ENCODE results near the gene DCAF10.
"Not testable (repeated sequence)": the region's sequence is repeated elsewhere in the genome, so short reads cannot be mapped to it uniquely, and the experiment has no call there.

Gene DCAF10

DNA sequence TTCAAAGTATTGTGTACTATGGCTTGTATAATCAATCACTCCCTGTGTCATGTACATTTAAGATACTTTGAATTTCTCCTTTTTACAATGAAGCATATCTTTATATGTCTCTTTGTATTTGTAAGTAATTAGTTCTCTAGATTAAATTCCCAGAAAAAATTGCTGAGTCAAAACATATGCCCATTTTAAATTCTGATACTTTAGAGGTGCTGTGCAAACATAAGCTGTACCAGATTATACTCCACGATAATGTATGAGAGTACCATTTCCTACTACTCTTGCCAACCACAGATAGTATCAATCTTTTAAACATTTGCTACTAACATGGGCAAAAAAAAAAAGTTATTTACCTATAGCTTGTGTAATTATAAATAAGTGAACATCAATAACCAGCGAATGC lies 18.3 kb downstream of the DCAF10 start:
- H3K27me3 ChIP-seq (ENCODE audit: control insufficient read depth, insufficient read depth, low read length): no peaks in the 10 kb centered on the region
- no peaks in the 10 kb centered on the region for H3K36me3 ChIP-seq (ENCODE audit: control insufficient read depth, insufficient read depth, low read length)
- no peak overlapping the region for H3K4me3 ChIP-seq (ENCODE audit: low read length)
- H3K27ac ChIP-seq (ENCODE audit: low read length): no peak overlapping the region
- no peaks in the 10 kb centered on the region for H3K9me3 ChIP-seq (ENCODE audit: control insufficient read depth, insufficient read depth, low read length)
- WGBS (ENCODE audit: insufficient coverage, insufficient read length): no CpG with 5 or more reads among the region's 2 CpGs
- H3K4me1 ChIP-seq (ENCODE audit: control insufficient read depth, insufficient read depth, low read length): no peaks in the 10 kb centered on the region
- no peak for DNase-seq (ENCODE audit: low read depth, low spot score)

DNA sequence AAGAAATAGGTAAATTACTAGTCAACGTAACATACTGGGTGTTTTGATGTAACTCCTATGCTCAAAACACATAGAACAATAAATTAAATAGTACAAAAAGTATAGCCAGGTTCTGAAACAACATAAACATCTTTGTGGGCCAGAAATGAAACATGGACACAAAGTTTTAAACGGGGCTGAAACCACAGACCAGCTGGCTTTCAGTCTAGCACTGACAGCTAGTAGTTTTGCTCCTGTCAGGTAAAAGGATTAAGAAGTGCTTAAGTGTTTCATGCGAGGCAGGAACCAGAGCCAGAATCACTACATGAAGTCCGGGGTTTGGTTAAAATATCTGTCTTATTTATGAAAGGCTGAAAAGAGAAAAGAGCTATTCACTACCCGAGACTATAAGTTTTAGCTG lies 19.5 kb downstream of the DCAF10 start:
- Histone ChIP-seq H3K4me3 (ENCODE audit: low read length) (no peak overlapping the region), H3K27ac (ENCODE audit: low read length) (no peak overlapping the region), H3K4me1 (ENCODE audit: control insufficient read depth, insufficient read depth, low read length) (no peaks in the 10 kb centered on the region)

DNA sequence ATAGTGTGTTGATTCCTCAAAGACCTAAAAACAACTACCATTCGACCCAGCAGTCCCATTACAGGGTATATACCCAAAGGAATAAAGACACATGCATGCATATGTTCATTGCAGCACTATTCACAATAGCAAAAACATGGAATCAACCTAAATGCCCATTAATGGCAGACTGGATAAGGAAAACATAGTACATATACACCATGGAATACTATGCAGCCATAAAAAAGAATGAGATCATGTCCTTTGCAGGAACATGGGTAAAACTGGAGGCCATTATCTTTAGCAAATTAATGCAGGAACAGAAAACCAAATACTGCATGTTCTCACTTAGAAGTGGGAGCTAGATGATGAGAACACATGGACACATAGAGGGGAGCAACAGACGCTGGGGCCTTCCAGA lies 24.6 kb downstream of the DCAF10 start:
- not testable (repeated sequence) for DNase-seq (ENCODE audit: low read depth, low spot score); H3K36me3 ChIP-seq (ENCODE audit: control insufficient read depth, insufficient read depth, low read length); H3K4me1 ChIP-seq (ENCODE audit: control insufficient read depth, insufficient read depth, low read length); H3K9me3 ChIP-seq (ENCODE audit: control insufficient read depth, insufficient read depth, low read length); H3K27me3 ChIP-seq (ENCODE audit: control insufficient read depth, insufficient read depth, low read length); H3K27ac ChIP-seq (ENCODE audit: low read length); H3K4me3 ChIP-seq (ENCODE audit: low read length)
- no CpG with 5 or more reads among the region's 2 CpGs for WGBS (ENCODE audit: insufficient coverage, insufficient read length)

More for the DNA sequence above, 19.5 kb downstream of the DCAF10 start:
- WGBS (ENCODE audit: insufficient coverage, insufficient read length): no CpG with 5 or more reads among the region's 5 CpGs
- Histone ChIP-seq H3K36me3 (ENCODE audit: control insufficient read depth, insufficient read depth, low read length) (no peaks in the 10 kb centered on the region), H3K9me3 (ENCODE audit: control insufficient read depth, insufficient read depth, low read length) (no peaks in the 10 kb centered on the region), H3K27me3 (ENCODE audit: control insufficient read depth, insufficient read depth, low read length) (no peaks in the 10 kb centered on the region)
- DNase-seq (ENCODE audit: low read depth, low spot score): no peak

DNA sequence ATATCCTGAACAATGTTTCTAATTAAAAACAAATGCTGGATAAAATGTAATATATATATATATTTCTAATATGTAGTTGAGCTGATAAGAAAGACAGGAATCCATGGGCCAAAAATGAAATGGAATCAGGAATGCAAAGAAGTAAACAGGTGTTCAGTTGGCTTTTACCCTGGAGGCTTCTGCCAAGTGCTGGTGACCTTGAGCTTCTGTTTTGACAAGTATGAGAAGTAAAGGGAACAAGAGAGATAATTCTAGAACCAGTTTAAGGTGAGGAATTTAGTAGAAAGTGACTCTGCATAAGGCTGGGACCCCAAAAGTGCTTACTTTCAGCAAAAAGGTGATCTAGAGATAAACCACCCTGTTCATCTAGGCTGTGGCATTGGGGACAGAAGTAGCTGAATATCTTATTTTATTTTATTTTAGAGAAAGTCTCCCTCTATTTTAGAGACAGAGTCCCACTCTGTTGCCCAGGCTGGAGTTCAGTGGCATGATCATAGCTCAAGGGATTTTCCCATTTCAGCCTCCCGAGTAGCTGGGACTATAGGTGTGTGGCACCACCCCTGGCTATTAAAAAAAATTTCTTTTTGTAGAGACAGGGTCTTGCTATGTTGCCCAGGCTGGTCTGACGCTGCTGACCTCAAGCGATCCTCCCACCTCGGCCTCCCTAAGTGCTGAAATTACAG lies 27.0 kb downstream of the DCAF10 start:
- DNase-seq (ENCODE audit: low read depth, low spot score): no peak
- H3K27ac ChIP-seq (ENCODE audit: low read length): no peak overlapping the region
- no peaks in the 10 kb centered on the region for H3K4me1 ChIP-seq (ENCODE audit: control insufficient read depth, insufficient read depth, low read length)
- no peaks in the 10 kb centered on the region for H3K9me3 ChIP-seq (ENCODE audit: control insufficient read depth, insufficient read depth, low read length)
- H3K4me3 ChIP-seq (ENCODE audit: low read length): no peak overlapping the region
- no CpG with 5 or more reads among the region's 4 CpGs for WGBS (ENCODE audit: insufficient coverage, insufficient read length)
- no peaks in the 10 kb centered on the region for H3K27me3 ChIP-seq (ENCODE audit: control insufficient read depth, insufficient read depth, low read length)
- H3K36me3 ChIP-seq (ENCODE audit: control insufficient read depth, insufficient read depth, low read length): no peaks in the 10 kb centered on the region; the same call in 1 of the 2 replicates

DNA sequence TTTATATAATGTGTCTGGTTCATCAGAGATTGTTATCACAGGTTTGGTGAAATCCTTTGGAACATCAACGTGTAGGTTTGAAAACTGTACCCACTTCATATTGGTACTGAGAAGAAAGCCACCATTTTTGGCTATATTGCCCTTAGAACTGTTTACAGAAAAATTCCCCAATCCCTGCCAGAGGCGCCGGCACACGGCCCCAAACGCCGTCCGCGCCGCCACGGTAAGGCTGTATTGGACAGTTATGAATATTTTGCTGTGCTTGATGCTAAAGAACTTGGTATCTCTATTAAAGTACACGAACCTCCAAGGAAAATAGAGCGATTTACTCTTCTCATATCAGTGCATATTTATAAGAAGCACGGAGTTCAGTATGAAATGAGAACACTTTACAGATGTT lies 35.2 kb downstream of the DCAF10 start:
- Histone ChIP-seq H3K4me1 (ENCODE audit: control insufficient read depth, insufficient read depth, low read length) (no peaks in the 10 kb centered on the region), H3K27ac (ENCODE audit: low read length) (no peak overlapping the region), H3K36me3 (ENCODE audit: control insufficient read depth, insufficient read depth, low read length) (no peaks in the 10 kb centered on the region; the same call in 1 of the 2 replicates), H3K27me3 (ENCODE audit: control insufficient read depth, insufficient read depth, low read length) (no peaks in the 10 kb centered on the region), H3K4me3 (ENCODE audit: low read length) (no peak overlapping the region), H3K9me3 (ENCODE audit: control insufficient read depth, insufficient read depth, low read length) (no peaks in the 10 kb centered on the region)
- DNase-seq (ENCODE audit: low read depth, low spot score): no peak
- WGBS (ENCODE audit: insufficient coverage, insufficient read length): no CpG with 5 or more reads among the region's 13 CpGs

DNA sequence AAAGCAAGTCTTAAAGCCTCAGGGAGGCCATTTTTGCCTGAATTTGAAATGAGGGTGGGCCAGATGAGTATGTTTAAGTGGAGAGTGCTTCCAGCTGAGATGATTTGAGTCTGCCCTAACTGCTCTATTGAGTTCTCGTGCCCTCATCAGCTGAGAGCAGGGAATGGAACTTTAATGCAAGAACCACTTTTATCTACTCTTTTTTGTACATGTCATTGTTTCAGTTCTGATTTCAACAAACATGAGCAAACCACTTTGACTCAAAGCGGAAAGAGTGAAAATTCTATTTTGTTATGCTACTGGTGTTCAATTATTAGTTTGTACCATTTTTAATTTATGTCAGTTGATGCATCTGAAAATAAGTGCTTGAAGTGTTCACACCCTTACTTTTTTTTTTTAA lies 35.8 kb downstream of the DCAF10 start:
- no peak overlapping the region for H3K27ac ChIP-seq (ENCODE audit: low read length)
- H3K9me3 ChIP-seq (ENCODE audit: control insufficient read depth, insufficient read depth, low read length): no peaks in the 10 kb centered on the region
- no peaks in the 10 kb centered on the region for H3K4me1 ChIP-seq (ENCODE audit: control insufficient read depth, insufficient read depth, low read length)
- no peaks in the 10 kb centered on the region for H3K27me3 ChIP-seq (ENCODE audit: control insufficient read depth, insufficient read depth, low read length)
- H3K36me3 ChIP-seq (ENCODE audit: control insufficient read depth, insufficient read depth, low read length): no peaks in the 10 kb centered on the region; the same call in 1 of the 2 replicates
- no peak for DNase-seq (ENCODE audit: low read depth, low spot score)
- WGBS (ENCODE audit: insufficient coverage, insufficient read length): no CpG with 5 or more reads among the region's 2 CpGs
- no peak overlapping the region for H3K4me3 ChIP-seq (ENCODE audit: low read length)

DNA sequence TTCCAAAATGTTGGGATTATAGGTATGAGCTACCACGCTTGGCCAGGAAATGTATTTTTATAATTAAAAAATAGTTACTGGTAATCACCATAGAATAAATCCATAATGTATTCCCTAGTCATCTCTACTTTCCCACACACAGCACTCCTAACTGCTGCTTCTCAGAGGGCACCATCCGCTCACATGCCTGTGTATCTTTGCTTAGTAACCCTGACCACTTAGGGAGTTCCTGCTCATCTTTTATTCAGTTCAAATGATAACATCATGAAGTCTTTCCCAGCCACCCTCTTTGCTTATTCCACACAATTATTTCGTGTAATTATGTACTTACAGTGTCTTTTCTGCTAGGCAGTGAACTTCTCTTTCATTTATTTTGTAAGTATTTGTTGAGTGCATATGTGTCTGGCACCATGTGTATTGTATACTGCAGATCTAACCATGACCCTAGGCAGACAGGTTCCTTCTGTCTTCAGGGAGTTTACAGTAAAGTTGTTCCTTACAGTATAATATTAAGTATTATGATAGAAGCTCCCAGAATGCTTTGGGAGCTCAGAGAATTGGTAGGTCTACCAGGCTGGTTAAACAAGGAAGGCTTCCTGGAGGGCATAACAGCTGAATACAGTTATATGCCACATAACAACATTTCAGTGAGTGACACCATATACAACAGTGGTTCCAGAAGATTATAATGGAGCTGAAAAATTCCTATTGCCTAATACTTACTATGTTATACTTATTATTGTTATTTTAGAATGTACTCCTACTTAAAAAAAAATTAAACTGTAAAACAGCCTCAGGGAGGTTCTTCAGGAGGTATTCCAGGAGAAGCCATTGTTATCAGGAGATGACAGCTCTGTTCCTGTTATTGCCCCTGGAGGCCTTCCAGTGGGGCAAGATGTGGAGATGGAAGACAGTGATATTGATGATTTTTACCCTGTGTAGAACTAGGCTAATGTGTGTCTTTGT lies 39.2 kb downstream of the DCAF10 start:
- Histone ChIP-seq H3K9me3 (ENCODE audit: control insufficient read depth, insufficient read depth, low read length) (no peaks in the 10 kb centered on the region), H3K4me3 (ENCODE audit: low read length) (no peak overlapping the region), H3K4me1 (ENCODE audit: control insufficient read depth, insufficient read depth, low read length) (no peaks in the 10 kb centered on the region), H3K36me3 (ENCODE audit: control insufficient read depth, insufficient read depth, low read length) (no peaks in the 10 kb centered on the region; the same call in none of the 2 replicates), H3K27me3 (ENCODE audit: control insufficient read depth, insufficient read depth, low read length) (no peaks in the 10 kb centered on the region), H3K27ac (ENCODE audit: low read length) (no peak overlapping the region)
- WGBS (ENCODE audit: insufficient coverage, insufficient read length): no CpG with 5 or more reads among the region's 3 CpGs
- DNase-seq (ENCODE audit: low read depth, low spot score): no peak

DNA sequence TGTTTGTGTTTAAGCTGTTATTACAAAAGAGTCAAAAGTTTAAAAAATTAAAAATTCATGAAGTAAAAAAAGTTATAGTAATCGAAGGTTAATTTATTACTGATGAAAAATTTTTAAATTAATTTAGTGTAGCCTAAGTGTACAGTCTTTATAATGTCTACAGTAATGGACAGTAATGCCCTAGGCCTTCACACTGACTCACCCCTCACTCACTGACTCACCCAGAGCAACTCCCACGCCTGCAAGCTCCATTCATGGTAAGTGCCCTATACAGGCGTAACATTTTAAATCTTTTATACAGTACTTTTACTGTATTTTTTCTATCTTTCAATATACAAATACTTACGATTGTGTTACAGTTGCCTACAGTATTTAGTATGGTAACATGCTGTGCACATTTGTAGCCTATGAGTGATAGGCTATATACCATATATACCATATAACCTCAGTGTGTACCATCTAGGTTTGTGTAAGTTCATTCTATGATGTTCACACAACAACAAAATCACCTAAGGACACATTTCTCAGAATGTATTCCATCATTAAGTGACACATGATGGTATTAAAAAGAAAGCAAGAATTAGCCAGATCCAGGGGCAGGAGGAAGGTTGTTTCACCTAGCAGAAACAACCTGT lies 40.1 kb downstream of the DCAF10 start:
- H3K27ac ChIP-seq (ENCODE audit: low read length): no peak overlapping the region
- 100% methylated on average over 3 of the region's 4 CpGs for WGBS (ENCODE audit: insufficient coverage, insufficient read length)
- DNase-seq (ENCODE audit: low read depth, low spot score): no peak

DNA sequence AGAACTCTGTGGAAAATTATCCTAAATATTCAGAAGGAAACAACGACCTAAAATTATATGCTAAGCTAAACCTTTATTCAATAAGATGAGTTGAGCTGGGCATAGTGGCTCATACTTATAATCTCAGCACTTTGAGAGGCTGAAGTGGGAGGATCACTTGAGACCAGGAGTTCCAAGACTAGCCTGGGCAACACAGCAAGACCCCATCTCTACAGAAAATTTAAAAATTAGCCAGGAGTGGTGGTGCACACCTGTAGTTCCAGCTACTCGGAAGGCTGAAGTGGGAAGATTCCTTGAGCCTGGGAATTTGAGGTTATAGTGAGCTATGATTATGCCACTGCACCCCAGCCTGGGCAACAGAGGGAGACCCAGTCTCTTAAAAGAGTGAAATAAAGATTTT lies 51.6 kb downstream of the DCAF10 start:
- no peak overlapping the region for H3K27ac ChIP-seq (ENCODE audit: low read length)
- no peaks in the 10 kb centered on the region for H3K27me3 ChIP-seq (ENCODE audit: control insufficient read depth, insufficient read depth, low read length)
- no CpG with 5 or more reads among the region's 2 CpGs for WGBS (ENCODE audit: insufficient coverage, insufficient read length)
- DNase-seq (ENCODE audit: low read depth, low spot score): no peak
- H3K9me3 ChIP-seq (ENCODE audit: control insufficient read depth, insufficient read depth, low read length): no peaks in the 10 kb centered on the region
- no peaks in the 10 kb centered on the region for H3K36me3 ChIP-seq (ENCODE audit: control insufficient read depth, insufficient read depth, low read length)
- no peak overlapping the region for H3K4me3 ChIP-seq (ENCODE audit: low read length)
- no peaks in the 10 kb centered on the region for H3K4me1 ChIP-seq (ENCODE audit: control insufficient read depth, insufficient read depth, low read length)

More for the DNA sequence above, 40.1 kb downstream of the DCAF10 start:
- H3K27me3 ChIP-seq (ENCODE audit: control insufficient read depth, insufficient read depth, low read length): no peaks in the 10 kb centered on the region
- H3K9me3 ChIP-seq (ENCODE audit: control insufficient read depth, insufficient read depth, low read length): no peaks in the 10 kb centered on the region
- H3K4me3 ChIP-seq (ENCODE audit: low read length): no peak overlapping the region
- no peaks in the 10 kb centered on the region for H3K4me1 ChIP-seq (ENCODE audit: control insufficient read depth, insufficient read depth, low read length)
- H3K36me3 ChIP-seq (ENCODE audit: control insufficient read depth, insufficient read depth, low read length): no peaks in the 10 kb centered on the region; the same call in none of the 2 replicates

DNA sequence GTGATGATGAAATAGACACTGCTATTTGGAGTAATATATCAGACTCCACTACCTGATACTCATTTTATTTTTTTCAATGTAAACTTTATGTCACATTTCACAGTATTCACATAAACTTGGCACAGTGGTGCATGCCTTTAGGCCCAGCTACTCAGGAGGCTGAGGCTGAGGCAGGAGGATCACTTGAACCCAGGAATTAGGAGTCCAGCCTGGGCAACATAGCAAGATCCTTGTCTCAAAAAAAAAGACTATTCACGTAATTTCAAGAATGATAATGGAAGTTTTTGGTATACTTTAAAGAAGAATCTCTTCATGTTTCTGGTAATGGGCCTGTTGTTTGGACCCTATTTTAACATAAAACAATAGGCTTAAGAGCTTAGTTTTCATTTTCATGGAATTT lies 56.0 kb downstream of the DCAF10 start:
- Histone ChIP-seq H3K4me3 (ENCODE audit: low read length) (no peak overlapping the region), H3K36me3 (ENCODE audit: control insufficient read depth, insufficient read depth, low read length) (no peaks in the 10 kb centered on the region), H3K4me1 (ENCODE audit: control insufficient read depth, insufficient read depth, low read length) (no peaks in the 10 kb centered on the region), H3K27ac (ENCODE audit: low read length) (no peak overlapping the region), H3K9me3 (ENCODE audit: control insufficient read depth, insufficient read depth, low read length) (no peaks in the 10 kb centered on the region), H3K27me3 (ENCODE audit: control insufficient read depth, insufficient read depth, low read length) (no peaks in the 10 kb centered on the region)
- WGBS (ENCODE audit: insufficient coverage, insufficient read length): no CpG with 5 or more reads among the region's 1 CpG
- no peak for DNase-seq (ENCODE audit: low read depth, low spot score)
